GM18508 (cell line): ENCODE measurements around the gene C20orf141.
"Not testable (repeated sequence)": the region's sequence is repeated elsewhere in the genome, so short reads cannot be mapped to it uniquely, and the experiment has no call there.

Experiments used
- ATAC-seq: cut with Tn5 transposase; IDR thresholded peaks from one replicate; pipeline ENCODE4 v1.9.1; 2021; ENCODE audit warnings: moderate number of reproducible peaks; ENCODE audit not compliant: insufficient read depth, unreplicated experiment

C20orf141 gene

DNA sequence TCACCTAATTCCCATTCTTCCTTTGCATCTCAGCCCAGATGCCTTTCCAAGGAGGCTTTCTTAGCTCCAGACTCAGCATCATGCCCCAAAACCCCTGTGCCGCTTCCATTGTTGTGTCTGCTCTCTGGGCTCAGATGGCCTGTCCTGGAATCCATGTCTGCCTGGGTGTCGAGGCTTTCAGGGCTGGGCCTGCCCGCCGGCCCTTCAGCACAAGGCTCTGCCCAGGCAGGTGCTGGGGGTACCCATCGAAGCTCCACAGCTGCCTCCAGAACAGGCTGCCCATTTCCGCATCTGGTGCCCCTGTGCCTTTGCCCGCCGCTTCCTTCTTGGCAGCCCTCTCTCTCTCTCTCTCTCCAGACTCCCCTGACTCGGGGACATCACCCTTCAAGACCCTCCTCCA lies 15.5 kb upstream of the C20orf141 start:
- ATAC-seq: no peak

DNA sequence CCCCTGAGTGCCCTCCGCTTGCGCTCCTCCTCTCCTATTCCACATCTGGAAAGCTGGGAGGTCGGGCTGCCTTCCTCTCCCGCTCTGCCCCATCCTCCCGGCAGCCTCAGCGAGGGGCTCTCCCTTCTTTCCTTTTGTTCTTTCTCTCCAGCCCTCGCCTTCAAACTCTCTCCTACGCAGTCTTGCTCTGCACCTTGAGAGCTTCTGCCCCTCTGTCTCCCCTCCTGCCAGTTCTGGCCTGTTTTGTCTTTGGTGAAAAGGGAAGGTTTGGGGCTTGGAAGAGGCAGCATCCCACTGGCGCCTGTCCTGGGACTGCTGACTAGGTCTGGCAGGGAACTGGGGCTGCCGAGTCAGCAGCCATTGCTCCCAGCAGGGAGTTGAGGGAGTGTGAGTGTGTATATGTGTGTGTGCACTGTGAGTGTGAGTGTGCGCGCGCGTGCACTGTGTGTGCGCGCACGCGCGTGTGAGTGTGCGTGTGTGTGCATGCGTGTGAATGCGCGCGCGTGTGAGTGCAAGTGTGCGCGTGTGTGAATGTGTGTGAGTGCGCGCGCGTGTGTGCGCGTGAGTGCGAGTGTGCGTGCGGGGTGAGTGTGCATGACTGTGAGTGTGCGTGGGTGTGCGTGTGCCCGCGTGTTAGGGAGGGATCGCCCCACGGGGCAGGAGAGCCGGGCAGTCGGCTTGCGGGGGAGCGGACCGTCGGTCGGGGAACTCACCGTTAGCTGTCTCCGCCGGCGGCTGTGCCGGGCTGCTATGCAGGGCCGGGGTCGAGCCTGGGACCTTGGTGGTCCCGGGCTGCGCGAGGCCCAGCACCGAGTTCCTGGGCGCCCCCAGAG lies 14.9 kb upstream of the C20orf141 start:
- no peak for ATAC-seq

DNA sequence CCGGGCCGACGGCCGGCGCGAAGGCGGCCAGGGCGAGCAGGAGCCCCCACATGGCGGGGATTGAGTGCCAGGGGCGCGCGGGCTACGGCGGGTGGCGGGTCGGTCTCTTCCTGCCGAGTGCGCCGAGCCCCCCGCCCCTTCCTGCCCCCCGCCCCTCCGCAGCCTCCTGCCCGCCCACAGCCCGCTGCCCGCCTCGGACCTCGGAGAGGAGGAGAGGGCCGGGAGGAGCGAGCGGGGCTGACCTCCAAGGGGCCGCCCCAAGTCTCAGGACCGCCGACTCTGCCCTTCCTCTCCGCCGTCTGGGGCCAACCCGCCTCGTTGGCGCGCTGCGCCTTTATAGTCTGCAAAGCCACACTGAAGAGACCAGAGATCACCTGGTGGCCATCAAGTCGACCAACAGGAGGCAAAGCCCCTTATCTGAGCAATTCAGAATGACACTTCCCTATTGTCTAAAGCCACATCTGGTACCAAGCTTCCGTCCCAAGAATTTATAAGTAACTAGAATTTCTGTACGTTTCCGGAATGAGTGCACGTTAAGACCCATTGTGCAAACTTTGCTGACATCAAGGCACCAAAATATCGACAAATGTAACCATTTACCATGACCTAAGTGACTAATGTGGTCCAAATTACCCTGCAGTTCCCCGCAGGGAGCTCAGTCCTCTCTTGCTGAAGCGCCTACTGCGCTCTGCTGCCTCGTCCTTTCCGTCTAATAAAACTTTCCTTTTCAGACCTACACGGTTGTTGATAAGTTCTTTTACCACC lies 14.1 kb upstream of the C20orf141 start, which contains the start of gene CPXM1:
Gene CPXM1 (minus strand): TSS at position 107 of the 765 bp plus-strand sequence. CDS start 55 bp downstream, at position 52.
- no peak for ATAC-seq

DNA sequence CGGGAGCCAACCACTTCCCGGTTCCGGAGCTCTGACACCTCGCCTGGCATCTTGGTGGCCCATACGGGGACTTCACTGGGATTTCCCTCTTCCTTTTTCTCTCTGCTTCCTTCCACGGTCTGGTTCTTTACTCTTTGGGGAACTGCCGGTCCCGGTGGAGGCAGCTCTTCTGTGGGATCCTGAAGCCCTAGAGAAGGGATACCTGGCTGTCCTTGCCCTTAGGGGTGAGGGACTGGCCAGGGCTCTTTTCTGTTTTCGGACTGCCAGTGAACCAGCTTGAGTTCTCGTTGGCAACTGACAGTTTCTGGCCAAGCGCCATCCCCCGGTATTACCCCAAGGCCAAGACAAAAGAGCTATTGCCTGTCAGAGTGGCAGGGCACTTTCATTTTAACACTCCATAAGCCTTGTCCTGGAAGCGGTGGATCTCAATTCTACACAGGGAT lies 13.5 kb upstream of the C20orf141 start:
- no peak for ATAC-seq

DNA sequence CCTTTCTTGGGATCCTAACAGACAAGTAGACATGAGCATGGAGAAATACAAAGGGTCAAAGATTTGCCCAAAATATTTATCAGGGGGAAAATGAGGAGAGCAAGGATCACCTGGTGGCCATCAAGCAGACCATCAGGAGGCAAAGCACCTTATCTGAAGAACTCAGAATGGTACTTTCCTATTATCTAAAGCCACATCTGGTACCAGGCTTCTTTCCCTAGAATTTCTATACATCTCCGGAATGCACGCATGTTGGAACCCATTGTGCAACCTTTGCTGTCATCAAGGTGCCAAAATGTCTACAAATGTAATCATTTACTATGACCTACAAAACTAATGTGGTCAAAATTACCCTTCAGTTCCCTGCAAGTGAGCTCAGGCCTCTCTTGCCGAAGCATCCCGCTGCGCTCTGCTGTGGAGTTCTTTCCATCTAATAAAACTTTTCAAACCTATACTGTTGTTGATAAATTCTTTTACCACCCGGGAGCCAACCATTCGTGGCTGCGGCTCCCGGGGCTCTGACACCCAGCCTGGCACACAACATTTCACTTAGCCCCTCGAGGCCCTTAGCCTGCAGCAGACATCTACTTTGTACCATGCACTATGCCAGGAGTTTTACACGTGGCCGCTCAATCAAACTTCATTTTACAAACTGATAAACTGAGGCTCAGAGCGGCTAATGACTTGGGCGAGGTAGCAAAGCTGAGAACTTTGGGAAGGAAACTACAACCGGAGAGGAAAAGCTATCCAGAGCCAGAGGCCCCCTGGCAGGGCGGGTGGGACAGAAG lies 10.6 kb upstream of the C20orf141 start:
- ATAC-seq: no peak

DNA sequence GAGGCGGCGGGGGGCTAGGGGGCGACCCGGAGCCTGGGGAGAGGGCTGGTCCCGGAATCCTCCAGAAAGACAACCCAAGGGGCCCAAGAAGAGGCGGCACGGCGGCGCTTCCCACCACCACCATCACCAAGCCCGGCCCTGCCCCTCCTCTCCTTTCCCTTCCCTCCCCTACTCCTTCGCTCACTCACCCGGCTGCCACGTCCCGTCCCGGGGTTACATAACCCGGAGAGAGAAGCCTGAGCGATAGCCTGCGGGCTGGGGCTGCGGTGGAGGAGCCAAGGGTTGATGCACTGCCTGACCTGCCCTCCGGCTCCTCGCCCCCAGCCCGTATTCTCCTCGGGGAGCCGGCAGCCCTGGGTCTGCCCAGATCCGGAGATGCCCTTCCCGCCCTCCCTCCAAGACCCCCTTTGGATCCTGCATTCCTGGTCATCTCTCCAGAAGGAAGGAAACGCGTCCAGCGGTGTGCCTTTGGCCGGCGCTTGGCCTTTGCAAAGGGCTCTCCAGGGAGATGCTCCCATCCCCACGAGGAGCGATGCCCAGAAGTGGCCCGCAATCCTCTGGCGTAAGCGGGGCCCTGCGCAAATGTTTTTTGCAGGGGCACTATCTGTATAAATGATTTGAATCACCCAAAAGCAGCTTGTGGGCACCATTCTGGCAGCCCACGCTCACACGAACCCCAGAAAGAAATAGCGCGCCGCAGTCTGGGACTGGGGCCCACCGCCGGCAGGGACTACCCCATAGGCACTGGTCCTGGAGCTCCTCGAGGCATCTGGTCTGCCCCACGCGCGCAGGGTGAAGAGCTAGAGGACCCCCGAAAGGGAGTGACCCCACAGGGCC lies 9.7 kb upstream of the C20orf141 start:
- ATAC-seq: no peak

DNA sequence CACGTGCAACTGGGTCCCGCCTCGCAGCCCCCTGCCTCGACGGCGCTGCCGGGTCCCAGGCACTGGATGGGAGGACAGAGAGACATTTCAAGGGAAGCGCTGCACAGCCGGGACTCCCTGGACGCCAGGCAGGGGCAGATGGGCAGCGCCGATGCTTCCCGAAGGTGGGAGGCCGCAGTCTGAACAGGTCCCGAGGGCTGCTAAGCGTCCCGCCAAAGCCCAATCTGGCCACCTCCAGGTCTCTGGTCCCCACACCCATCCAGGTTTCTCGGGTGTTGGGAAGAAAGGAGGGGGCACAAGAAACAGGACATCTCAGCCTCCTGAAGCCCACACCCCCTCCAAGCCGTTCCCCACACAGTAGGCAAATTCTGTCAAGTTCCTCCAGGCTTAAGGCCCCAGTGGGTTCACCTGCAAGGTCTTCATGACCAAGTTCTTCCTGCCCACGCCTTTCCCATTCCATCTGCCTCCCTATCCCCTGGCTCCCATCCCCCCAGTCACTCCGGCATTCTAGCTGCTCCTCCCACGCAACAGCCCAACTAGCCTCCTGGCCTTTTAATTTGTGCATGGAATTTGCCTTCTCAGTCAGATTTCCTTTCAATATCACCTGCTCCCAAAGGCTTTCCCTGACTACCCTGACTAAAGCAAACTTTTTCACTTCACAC lies 9.0 kb upstream of the C20orf141 start:
- no peak for ATAC-seq

DNA sequence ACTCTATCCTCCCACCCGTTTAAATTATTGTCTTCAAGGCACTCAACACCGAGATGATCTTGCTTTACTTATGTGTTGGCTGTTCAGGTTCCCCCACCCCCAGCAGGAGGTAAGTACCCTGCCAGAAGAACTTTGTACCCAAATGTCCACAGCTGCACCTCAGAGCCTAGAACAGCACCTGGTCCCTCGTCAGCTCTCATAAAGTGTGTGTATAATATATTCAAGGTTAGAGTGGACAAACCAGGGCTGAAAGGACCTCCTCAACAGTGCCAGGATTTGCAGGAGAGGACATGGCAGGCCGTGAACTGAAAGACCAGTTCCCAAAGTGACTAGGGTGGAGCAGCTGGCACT lies 8.5 kb upstream of the C20orf141 start:
- ATAC-seq: no peak

DNA sequence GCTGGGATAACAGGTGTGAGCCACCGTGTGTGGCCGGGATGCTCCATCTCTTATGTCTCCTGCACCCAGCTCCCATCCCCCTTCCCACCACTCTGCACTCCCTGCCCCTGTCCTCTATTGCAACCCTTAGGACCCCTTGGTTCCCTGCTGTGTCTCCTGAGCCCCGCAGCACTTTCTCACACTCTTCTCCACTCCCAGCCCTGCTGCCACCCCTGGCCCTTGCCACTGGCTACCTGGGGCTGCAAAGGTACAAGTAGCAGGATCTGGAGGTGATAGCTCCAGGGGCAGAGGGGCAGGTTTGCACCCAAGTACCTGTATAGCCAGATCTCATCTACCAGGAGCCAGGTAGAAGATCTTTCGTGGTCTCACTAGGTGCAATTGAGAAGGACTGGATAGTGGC lies 7.8 kb upstream of the C20orf141 start:
- ATAC-seq: no peak

DNA sequence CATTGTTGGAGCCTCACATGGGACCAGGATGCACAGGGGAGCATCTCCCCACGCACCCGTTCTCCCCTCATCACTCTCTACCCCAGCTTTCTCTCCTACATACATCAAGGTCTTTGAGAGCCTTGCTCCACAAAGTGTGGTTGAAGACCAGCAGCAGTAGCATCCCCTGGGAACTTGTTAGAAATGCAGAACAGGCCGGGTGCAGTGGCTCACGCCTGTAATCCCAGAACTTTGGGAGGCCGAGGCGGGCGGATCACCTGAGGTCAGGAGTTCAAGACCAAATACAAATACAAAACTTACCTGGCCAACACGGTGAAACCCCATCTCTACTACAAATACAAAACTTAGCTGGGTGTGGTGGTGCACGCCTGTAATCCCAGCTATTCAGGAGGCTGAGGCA lies 6.9 kb upstream of the C20orf141 start:
- ATAC-seq: not testable (repeated sequence)

DNA sequence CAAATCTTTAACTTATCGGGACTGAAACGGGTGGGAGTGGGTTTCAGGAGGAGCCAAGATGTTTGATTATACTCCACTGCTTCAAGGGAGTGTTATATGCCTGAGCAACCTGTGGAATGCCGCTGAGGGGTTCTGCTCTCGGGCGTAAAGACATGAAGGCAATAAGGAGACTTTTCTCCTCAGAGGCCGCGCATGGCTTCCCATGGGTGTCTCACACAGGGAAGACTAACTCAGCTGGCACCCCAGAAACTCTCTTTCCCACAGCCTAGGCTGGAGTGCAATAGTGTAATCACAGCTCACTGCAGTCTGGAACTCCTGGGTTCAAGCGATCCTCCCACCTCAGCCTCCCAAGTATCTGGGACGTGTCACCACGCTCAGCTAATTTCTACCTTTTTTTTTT lies 5.1 kb upstream of the C20orf141 start:
- no peak for ATAC-seq

DNA sequence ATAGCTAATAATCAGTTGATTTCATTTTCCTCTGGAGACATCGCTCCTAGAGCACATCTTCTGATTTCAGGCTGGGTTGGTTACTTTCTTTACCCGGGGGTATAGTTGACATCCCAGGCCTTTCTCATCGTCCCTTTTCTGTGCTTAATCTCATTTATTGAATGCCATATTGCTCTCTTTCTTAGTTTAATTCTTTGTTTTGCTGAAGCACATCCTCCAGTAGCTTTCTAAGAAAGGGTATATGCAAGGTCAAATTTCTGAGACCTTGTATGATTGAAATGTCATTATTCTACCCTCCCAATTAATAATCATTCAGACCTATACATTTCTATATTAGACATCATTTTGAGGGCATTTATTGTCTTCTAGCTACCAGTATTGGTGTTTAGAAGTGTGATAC lies 2.6 kb upstream of the C20orf141 start:
- no peak for ATAC-seq

DNA sequence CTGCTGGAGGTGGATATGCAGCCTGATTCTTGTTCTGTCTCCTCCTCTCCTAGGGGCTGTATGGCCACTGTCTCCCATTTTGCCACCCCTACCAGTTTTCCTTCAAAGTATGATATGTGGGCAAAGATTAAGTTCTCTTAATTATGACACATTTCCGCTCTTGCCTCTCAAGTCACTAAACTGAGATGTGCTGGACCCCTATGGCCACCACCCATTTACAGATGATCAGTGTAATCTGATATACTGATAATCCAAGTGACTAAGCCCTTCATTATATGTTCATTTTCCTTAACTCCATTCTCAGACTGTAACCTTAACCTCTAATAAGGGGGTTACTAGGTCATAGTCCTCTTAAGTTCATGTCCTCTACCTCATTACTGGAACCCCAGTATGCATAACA lies 711 bp upstream of the C20orf141 start:
- no peak for ATAC-seq

DNA sequence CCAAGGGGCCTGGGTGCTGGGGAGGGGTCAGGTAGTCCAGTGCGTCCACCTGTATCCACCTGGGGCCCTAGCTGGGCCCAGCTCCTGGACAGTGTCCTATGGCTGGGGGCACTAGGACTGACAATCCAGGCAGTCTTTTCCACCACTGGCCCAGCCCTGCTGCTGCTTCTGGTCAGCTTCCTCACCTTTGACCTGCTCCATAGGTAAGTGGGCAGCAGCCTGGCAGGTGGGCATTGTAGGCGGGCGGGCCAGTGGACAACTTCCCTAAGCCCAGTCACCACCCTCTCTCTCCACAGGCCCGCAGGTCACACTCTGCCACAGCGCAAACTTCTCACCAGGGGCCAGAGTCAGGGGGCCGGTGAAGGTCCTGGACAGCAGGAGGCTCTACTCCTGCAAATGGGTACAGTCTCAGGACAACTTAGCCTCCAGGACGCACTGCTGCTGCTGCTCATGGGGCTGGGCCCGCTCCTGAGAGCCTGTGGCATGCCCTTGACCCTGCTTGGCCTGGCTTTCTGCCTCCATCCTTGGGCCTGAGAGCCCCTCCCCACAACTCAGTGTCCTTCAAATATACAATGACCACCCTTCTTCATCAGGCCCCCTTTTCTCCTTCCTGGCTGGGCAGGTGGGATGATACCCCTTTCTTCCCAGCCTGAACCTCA lies 584 bp downstream of the C20orf141 start:
- ATAC-seq: no peak

DNA sequence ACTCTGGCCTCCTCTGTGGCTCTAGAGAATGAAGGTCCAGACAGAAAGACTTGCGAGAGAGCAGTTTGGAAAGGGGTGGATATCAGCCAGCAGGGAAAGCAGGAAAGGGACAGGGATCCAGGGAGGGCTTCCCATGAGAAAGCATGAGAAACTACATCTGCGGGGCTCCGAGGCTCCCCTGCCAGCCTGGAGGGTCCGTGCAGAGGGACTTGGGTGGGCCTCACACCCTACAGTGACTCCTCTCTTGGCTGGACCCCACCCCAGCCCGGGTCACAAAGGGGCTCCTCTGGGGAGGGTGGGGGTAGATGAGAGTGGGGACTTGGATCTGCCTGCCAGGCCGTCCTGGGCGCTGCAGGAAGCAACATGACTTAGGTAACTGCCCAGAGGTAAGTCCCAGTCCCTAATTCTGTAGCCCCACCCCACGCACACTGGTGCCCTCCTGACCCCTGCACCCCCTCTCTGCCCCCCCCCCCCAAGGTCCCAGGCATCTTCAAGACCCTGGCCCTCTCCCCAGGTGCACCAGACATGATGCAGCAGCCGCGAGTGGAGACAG lies 1.3 kb downstream of the C20orf141 start, which contains the start of gene TMEM239:
Gene TMEM239 (plus strand): TSS at position 335 of the 553 bp plus-strand sequence. CDS start 191 bp downstream, at position 526.
- ATAC-seq: no peak

DNA sequence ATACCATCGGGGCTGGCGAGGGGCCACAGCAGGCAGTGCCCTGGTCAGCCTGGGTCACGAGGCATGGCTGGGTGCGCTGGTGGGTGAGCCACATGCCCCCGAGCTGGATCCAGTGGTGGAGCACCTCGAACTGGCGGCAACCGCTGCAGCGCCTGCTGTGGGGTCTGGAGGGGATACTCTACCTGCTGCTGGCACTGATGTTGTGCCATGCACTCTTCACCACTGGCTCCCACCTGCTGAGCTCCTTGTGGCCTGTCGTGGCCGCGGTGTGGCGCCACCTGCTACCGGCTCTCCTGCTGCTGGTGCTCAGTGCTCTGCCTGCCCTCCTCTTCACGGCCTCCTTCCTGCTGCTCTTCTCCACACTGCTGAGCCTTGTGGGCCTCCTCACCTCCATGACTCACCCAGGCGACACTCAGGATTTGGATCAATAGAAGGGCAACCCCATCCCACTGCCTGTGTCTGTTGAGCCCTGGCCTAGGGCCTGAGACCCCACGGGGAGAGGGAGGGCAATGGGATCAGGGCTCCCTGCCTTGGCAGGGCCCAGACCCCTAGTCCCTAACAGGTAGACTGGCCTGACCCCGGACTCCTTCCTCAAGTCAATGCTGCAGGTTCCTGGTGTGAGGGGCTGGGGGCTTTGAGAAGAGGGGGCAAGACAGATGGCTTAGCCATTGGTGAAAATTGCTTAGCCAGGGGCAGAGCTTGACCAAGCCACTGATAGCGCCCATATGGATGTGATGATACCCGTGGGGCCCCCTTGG lies 2.0 kb downstream of the C20orf141 start:
- no peak for ATAC-seq

DNA sequence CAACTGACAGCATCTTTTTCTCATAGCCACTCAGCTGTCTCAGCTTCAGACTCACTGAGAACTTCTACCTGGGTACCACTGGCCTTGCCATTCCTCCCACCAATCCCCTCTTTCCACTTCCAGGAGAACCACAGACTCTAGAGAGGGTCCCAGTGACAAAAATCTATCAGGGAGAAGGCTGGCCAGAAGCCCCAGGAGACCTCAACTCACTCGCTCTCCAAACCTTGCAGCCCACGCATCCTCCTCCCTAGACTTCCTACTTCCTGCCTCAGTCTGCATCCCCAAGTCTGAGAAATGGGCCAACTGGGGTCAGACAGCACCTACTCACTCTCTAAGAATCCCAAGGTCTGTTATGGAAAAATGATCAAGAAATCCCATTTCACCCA lies 2.5 kb downstream of the C20orf141 start:
- no peak for ATAC-seq
